SK-N-SH (cell line): ENCODE results near the gene CCND1. TPM values are rescaled to one million over a fixed set of nuclear protein-coding genes. Genes with fewer than 3 reads are reported as not detected.

ENCODE experiments used
- CTCF ChIA-PET: fragments of 300-600, 350-600 bp; formaldehyde crosslinking; extraction: SDS; loops from one replicate; lab custom pipeline; 2021; lab: Yijun Ruan, JAX
- POLR2A ChIA-PET: fragments of 350-600 bp; sonication (Branson Sonifier 250); formaldehyde crosslinking; extraction: SDS; loops from one replicate; lab custom pipeline; 2020; ENCODE audit warnings: antibody characterized with exemption, inconsistent platforms; lab: Yijun Ruan, JAX
- DNase-seq: peaks from one replicate; pipeline ENCODE4 v3.0.0; 2012
- H2AFZ ChIP-seq: fragments of 200-600 bp; sonication (generic); 2 replicates; pipeline ENCODE4 v1.8.1; 2016; ENCODE audit warnings: antibody characterized with exemption, mild to moderate bottlenecking, low read depth
- H3F3A ChIP-seq: fragments of 200-600 bp; sonication (generic); replicated peaks from 2 replicates; pipeline ENCODE3; 2016; ENCODE audit warnings: antibody characterized with exemption, mild to moderate bottlenecking; ENCODE audit not compliant: insufficient read depth
- H3K27ac ChIP-seq, 2 experiments: fragments of 200-500 bp in 1 of 2; fragments of 200-600 bp in 1 of 2; sonication (Bioruptor generic) in 1 of 2; sonication (generic), shearing (Covaris generic) in 1 of 2; 2 replicates each; pipeline versions ENCODE4 v1.5.1 to v1.6.1; 2014 to 2016; ENCODE audit warnings: low read depth in 2 of 2, inconsistent platforms in 1 of 2, low read length in 1 of 2, mild to moderate bottlenecking in 1 of 2, mixed read lengths in 1 of 2
- H3K27me3 ChIP-seq: fragments of 200-600 bp; sonication (generic), shearing (Covaris generic); 2 replicates; pipeline ENCODE4 v1.6.1; 2016; ENCODE audit warnings: mixed run types; ENCODE audit not compliant: insufficient read depth
- H3K36me3 ChIP-seq, 2 experiments: fragments of 200-500 bp in 1 of 2; fragments of 200-600 bp in 1 of 2; sonication (Bioruptor generic) in 1 of 2; sonication (generic) in 1 of 2; replicated peaks in 1 of 2; 2 replicates each; pipeline versions ENCODE3 to v1.5.1; 2014 to 2016; ENCODE audit warnings: low read length in 1 of 2, mild to moderate bottlenecking in 1 of 2; ENCODE audit not compliant: insufficient read depth in 2 of 2, control insufficient read depth in 1 of 2
- H3K4me1 ChIP-seq, 2 experiments: fragments of 200-500 bp in 1 of 2; fragments of 200-600 bp in 1 of 2; sonication (Bioruptor generic) in 1 of 2; sonication (generic), shearing (Covaris generic) in 1 of 2; 2 replicates each; pipeline versions ENCODE4 v1.5.1 to v1.6.1; 2014 to 2016; ENCODE audit warnings: low read depth in 1 of 2, low read length in 1 of 2, mixed run types in 1 of 2; ENCODE audit not compliant: insufficient read depth in 2 of 2, control insufficient read depth in 1 of 2
- H3K4me2 ChIP-seq: fragments of 200-600 bp; sonication (generic), shearing (Covaris generic); 2 replicates; pipeline ENCODE4 v1.6.1; 2017; ENCODE audit warnings: mixed run types
- H3K4me3 ChIP-seq, 2 experiments: fragments of 200-500 bp in 1 of 2; fragments of 200-600 bp in 1 of 2; sonication (Bioruptor generic) in 1 of 2; sonication (generic), shearing (Covaris generic) in 1 of 2; 2 replicates each; pipeline versions ENCODE4 v1.5.1 to v1.8.1; 2014 to 2016; ENCODE audit warnings: low read depth in 2 of 2, inconsistent platforms in 1 of 2, low read length in 1 of 2, mild to moderate bottlenecking in 1 of 2, mixed read lengths in 1 of 2, moderate library complexity in 1 of 2
- H3K79me2 ChIP-seq: fragments of 200-600 bp; sonication (generic); 2 replicates; pipeline ENCODE4 v1.8.1; 2017; ENCODE audit warnings: mild to moderate bottlenecking; ENCODE audit not compliant: insufficient read depth
- H3K9ac ChIP-seq: fragments of 200-600 bp; sonication (generic); 2 replicates; pipeline ENCODE4 v1.6.1; 2017; ENCODE audit warnings: mixed run types
- H3K9me2 ChIP-seq: fragments of 200-600 bp; sonication (generic); 2 replicates; pipeline ENCODE4 v1.6.1; 2017; ENCODE audit warnings: mixed run types
- H3K9me3 ChIP-seq: fragments of 200-600 bp; sonication (generic); 2 replicates; pipeline ENCODE4 v1.6.1; 2017; ENCODE audit warnings: mixed run types, mild to moderate bottlenecking, moderate library complexity
- H4K20me1 ChIP-seq: fragments of 200-600 bp; sonication (generic); 2 replicates; pipeline ENCODE4 v1.6.1; 2017; ENCODE audit warnings: mild to moderate bottlenecking, mixed run types; ENCODE audit not compliant: insufficient read depth
- CHD2 ChIP-seq: fragments of 150-350 bp; IDR thresholded peaks from 2 replicates; pipeline ENCODE4 v1.6.1; 2018; ENCODE audit warnings: low read length; ENCODE audit not compliant: partially characterized antibody
- ELF1 ChIP-seq: IDR thresholded peaks from 2 replicates; pipeline ENCODE4 v1.4.0; 2012
- EP300 ChIP-seq, 2 experiments: IDR thresholded peaks; 2 replicates each; pipeline versions ENCODE4 v1.4.0 to v1.6.1; 2012; ENCODE audit warnings: borderline replicate concordance in 1 of 2, low read depth in 1 of 2, low read length in 1 of 2
- FOXJ3 ChIP-seq: sonication (generic); formaldehyde crosslinking; IDR thresholded peaks from 2 replicates; pipeline ENCODE4 v1.5.1; 2020; ENCODE audit warnings: mild to moderate bottlenecking, missing genetic modification reagents
- FOXM1 ChIP-seq: IDR thresholded peaks from 2 replicates; pipeline ENCODE4 v1.4.0; 2012; ENCODE audit warnings: low read depth, mild to moderate bottlenecking
- GATA2 ChIP-seq: sonication (generic); formaldehyde crosslinking; IDR thresholded peaks from 2 replicates; pipeline ENCODE4 v1.5.0; 2020; ENCODE audit warnings: mild to moderate bottlenecking, missing genetic modification reagents
- JUND ChIP-seq: IDR thresholded peaks from 2 replicates; pipeline ENCODE4 v1.4.0; 2012
- NFIC ChIP-seq: IDR thresholded peaks from 2 replicates; pipeline ENCODE4 v1.4.0; 2012; ENCODE audit warnings: borderline replicate concordance
- NRF1 ChIP-seq: IDR thresholded peaks from 2 replicates; pipeline ENCODE4 v1.6.1; 2012; ENCODE audit warnings: low read depth, mild to moderate bottlenecking, low read length
- PBX3 ChIP-seq: IDR thresholded peaks from 2 replicates; pipeline ENCODE4; 2012
- RAD21 ChIP-seq: IDR thresholded peaks from 2 replicates; pipeline ENCODE4 v1.6.1; 2012; ENCODE audit warnings: mild to moderate bottlenecking, low read length
- RCOR1 ChIP-seq: fragments of 150-350 bp; IDR thresholded peaks from 2 replicates; pipeline ENCODE4 v1.6.1; 2017; ENCODE audit warnings: antibody characterized with exemption, low read length
- REST ChIP-seq: IDR thresholded peaks from 2 replicates; pipeline ENCODE4 v1.6.1; 2012; ENCODE audit warnings: mild to moderate bottlenecking, low read depth, low read length, moderate library complexity
- RFX5 ChIP-seq: IDR thresholded peaks from 2 replicates; pipeline ENCODE4 v1.6.1; 2012; ENCODE audit warnings: mild to moderate bottlenecking, improper control_type of control experiment, low read length
- RXRA ChIP-seq: IDR thresholded peaks from 2 replicates; pipeline ENCODE4 v1.4.0; 2012; ENCODE audit warnings: low read depth, mild to moderate bottlenecking, borderline replicate concordance
- SIN3A ChIP-seq: IDR thresholded peaks from 2 replicates; pipeline ENCODE4 v1.6.1; 2012; ENCODE audit warnings: low read depth, mild to moderate bottlenecking, low read length, moderate library complexity, borderline replicate concordance
- TAF1 ChIP-seq: IDR thresholded peaks from 2 replicates; pipeline ENCODE4 v1.6.1; 2012; ENCODE audit warnings: low read depth, mild to moderate bottlenecking, low read length, moderate library complexity, borderline replicate concordance
- TCF12 ChIP-seq: IDR thresholded peaks from 2 replicates; pipeline ENCODE4 v1.4.0; 2012
- TEAD4 ChIP-seq: IDR thresholded peaks from 2 replicates; pipeline ENCODE4 v1.4.0; 2012; ENCODE audit warnings: mild to moderate bottlenecking, borderline replicate concordance; ENCODE audit not compliant: insufficient read depth
- WGBS: methylation state at CpG from one replicate; pipeline ENCODE4 v1.1.6; 2017; ENCODE audit warnings: low lambda C conversion rate; 5-methylcytosine and 5-hydroxymethylcytosine counted together
- polyA plus RNA-seq, 3 experiments: library from polyadenylated mRNA; depleted of rRNA; stranded (reverse); fragments of >200 nt; gene quantifications; 2 replicates each; pipeline ENCODE4 v1.2.3, GENCODE V29; 2012
- TF ChIP-seq, protein P1 (sequence below): fragments of 200-600 bp; sonication (generic); IDR thresholded peaks from 2 replicates; pipeline ENCODE4 v1.6.1; 2017; ENCODE audit warnings: antibody characterized with exemption, mild to moderate bottlenecking, moderate library complexity
- TF ChIP-seq, protein P2 (sequence below): IDR thresholded peaks from 2 replicates; pipeline ENCODE4 v1.4.0; 2012; ENCODE audit warnings: low read depth

Gene CCND1
- polyA plus RNA-seq, 1 of the 3 experiments (the other 2 are of a cell fraction) = 242 TPM

DNA sequence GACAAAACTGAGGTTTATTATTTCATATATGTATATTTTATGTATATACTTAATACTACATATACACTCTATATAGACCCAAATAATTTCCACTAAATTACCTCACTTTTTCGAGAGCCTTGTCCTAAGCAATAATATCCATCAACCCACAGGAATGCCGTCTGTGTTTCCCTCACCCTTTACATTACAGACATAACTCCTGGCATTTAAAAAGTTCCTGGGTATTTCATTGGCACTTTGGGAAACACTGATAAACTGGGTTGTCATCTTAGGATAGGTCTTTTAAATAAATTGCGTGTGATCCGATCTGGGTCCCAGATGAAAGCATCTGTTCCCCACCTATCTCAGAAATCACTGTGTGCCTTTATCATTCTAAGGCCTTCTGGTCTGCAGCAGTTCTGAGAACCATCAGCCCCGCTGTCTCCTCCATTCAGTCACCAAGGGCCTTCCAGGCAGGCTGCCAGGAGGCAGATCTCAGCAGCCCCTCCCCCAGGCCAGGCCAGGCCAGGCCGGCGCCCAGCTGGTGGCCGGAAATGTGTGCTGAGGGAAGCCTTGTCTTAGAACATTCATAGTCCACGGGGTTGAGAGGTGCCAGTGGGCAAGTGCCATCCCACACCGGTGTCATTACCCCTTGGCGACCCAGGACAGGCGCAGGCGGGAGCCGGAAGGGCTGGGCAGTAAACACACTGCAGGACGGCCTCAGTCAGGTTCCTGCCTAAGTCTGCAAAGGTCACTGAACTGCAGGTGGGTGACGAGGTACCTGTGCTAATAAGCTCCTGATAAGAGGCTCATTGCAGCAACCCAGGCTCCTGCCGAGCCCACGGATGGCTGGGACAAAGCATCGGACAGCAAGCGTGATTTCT lies 59.6 kb downstream of the CCND1 start (continued):
- no peak for TF ChIP-seq NRF1
- no peak for TF ChIP-seq JUND
- TF ChIP-seq FOXM1 = no peak
- TF ChIP-seq FOXJ3 (CRISPR knock-in tag) = peak; percentile 79
- TF ChIP-seq EP300 (IDR thresholded peaks at IDR 0.05; ENCODE audit: borderline replicate concordance in 1 of 2, low read depth in 1 of 2, low read length in 1 of 2) = peak in 1 of 2 experiments; percentile 62; a peak in 2 of 4 replicates
- TF ChIP-seq RCOR1 = peak; percentile 67; the same call in 1 of the 2 replicates
- TF ChIP-seq TAF1 = no peak
- TF ChIP-seq REST = no peak
- TF ChIP-seq RFX5 = no peak
- TF ChIP-seq RAD21 = no peak
- peak; percentile 65 for TF ChIP-seq TCF12
- TF ChIP-seq, protein P1, sequence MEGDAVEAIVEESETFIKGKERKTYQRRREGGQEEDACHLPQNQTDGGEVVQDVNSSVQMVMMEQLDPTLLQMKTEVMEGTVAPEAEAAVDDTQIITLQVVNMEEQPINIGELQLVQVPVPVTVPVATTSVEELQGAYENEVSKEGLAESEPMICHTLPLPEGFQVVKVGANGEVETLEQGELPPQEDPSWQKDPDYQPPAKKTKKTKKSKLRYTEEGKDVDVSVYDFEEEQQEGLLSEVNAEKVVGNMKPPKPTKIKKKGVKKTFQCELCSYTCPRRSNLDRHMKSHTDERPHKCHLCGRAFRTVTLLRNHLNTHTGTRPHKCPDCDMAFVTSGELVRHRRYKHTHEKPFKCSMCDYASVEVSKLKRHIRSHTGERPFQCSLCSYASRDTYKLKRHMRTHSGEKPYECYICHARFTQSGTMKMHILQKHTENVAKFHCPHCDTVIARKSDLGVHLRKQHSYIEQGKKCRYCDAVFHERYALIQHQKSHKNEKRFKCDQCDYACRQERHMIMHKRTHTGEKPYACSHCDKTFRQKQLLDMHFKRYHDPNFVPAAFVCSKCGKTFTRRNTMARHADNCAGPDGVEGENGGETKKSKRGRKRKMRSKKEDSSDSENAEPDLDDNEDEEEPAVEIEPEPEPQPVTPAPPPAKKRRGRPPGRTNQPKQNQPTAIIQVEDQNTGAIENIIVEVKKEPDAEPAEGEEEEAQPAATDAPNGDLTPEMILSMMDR = no peak
- no peak for TF ChIP-seq ELF1
- no peak for TF ChIP-seq SIN3A
- TF ChIP-seq TEAD4 = no peak

- H3K9me3 ChIP-seq = no peaks in the 10 kb centered on the region
- no peaks in the 10 kb centered on the region for H3K9me2 ChIP-seq
- peaks cover 3% of the 10 kb centered on the region for H3F3A ChIP-seq
- no peak overlapping the region for H3K27ac ChIP-seq
- H3K36me3 ChIP-seq = no peaks in the 10 kb centered on the region
- no peak overlapping the region for H2AFZ ChIP-seq
- CTCF ChIA-PET = interaction anchor here (0.8 to 4.3 kb wide), 4 partner anchors 99 to 213 kb away, joined by 3 to 34 read pairs (median 12); no protein-coding TSS in a partner anchor
- no peak overlapping the region for H3K4me3 ChIP-seq
- no peak for DNase-seq
- no peaks in the 10 kb centered on the region for H3K79me2 ChIP-seq
- POLR2A ChIA-PET = no interaction called here
- peaks cover 0 to 20% of the 10 kb centered on the region in 2 experiments; a peak in 2 of 4 replicates for H3K4me1 ChIP-seq
- no peaks in the 10 kb centered on the region for H4K20me1 ChIP-seq
- H3K9ac ChIP-seq = no peak overlapping the region
- no peak overlapping the region for H3K4me2 ChIP-seq
- peaks cover 38% of the 10 kb centered on the region for H3K27me3 ChIP-seq
- 91% methylated on average over 12 of the region's 35 CpGs for WGBS
- TF ChIP-seq GATA2 (CRISPR knock-in tag) (no peak), FOXM1 (no peak), RXRA (no peak), ELF1 (no peak), NFIC (no peak), PBX3 (no peak), EP300 (IDR thresholded peaks at IDR 0.05; ENCODE audit: borderline replicate concordance in 1 of 2, low read depth in 1 of 2, low read length in 1 of 2) (no peak), CHD2 (no peak), RAD21 (no peak)
- TF ChIP-seq, protein P1 = no peak
- TF ChIP-seq, protein P2, sequence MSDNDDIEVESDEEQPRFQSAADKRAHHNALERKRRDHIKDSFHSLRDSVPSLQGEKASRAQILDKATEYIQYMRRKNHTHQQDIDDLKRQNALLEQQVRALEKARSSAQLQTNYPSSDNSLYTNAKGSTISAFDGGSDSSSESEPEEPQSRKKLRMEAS = no peak
Observed at GRCh38 chr11:69702239-69702691, 61.3 kb downstream of the CCND1 start.
